COLO668 (cell line): ENCODE results near the gene DCAF10.
A peak's percentile ranks its signal among the peaks of the same experiment; 100 is the strongest.
"Not testable (repeated sequence)": the region's sequence is repeated elsewhere in the genome, so short reads cannot be mapped to it uniquely, and the experiment has no call there.

ENCODE experiments used
- DNase-seq: peaks from one replicate; lab custom pipeline; 2025; ENCODE audit not compliant: unreplicated experiment; lab: John Stamatoyannopoulos, UW

The DCAF10 gene

GRCh38 chr9:37906312-37907239 is 106.0 kb downstream of the DCAF10 start:
- DNase-seq, result no peak

DNA sequence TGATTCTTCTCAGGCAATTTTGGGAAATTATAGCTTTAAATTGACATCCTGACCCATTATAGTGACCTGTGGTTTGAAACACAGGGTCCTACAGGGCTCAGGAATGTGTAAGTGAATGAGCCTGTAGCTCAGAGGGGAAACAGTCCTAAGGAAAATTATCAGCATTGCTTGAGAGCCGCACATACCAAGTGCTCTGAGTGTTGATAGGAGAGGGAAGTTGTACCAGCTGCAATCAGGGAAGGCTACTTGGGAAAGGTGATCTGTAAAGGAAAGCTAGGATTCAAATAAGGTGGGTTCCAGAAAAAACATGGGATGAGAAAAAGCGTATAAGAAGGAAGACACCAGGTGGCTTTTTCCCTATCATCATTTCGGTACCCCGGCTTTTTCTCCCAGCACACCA is 107.7 kb downstream of the DCAF10 start:
- no peak for DNase-seq

- no peak for DNase-seq
Observed at GRCh38 chr9:37908698-37909186, 108.1 kb downstream of the DCAF10 start.

DNA sequence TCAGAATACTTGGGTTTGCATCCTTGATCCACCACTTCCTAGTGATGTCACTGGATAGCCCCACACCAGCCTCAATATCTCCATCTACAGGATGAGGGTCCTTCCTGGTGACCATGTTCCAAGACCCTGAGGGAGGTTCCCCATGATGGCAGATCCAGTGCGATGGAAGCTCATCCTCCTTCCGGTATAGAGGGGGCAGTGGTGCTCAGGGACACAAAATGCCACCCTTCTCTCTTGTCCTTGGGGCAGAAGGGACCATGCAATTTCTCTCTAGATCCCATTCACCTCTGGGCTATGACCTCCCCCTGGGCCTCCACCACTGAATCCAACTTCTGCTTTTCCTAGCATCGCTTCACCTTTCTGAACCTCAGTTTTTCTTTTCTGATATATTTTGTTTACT is 108.7 kb downstream of the DCAF10 start:
- DNase-seq, result no peak

DNA sequence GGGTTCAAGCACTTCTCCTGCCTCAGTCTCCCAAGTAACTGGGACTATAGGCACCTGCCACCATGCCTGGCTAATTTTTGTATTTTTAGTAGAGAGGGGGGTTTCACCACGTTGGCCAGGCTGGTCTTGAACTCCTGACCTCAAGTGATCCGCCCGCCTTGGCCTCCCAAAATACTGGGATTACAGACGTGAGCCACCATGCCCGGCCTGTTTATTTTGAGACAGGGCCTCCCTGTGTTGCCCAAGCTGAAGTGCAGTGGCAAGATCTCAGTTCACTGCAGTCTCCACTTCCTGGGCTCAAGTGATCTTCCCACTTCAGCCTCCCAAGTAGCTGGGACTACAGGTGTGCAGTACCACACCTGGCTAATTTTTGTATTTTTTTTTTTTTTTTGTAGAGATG is 109.2 kb downstream of the DCAF10 start:
- DNase-seq, result not testable (repeated sequence)

- no peak for DNase-seq
Observed at GRCh38 chr9:37910271-37910670, 109.7 kb downstream of the DCAF10 start.

DNA sequence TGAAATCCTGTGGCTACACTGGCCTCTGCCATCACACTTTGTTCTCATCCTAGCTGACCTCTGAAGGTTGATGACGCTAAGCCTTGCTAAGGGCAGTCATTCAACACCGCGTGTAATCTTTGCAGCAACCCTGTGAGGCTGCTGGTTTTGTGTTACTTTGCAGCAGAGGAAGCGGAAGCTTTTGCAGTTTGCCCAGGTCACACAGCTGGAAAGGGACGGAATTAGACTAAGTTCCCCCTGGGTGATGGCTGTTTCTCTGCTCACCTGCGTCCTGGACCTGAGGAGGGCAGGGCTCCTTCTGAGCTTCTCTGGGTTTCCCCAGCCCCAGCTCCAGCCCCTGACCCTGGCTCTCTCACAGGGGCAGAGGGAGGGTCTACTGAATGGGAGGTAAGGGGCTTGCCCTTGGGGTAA is 110.7 kb downstream of the DCAF10 start:
- no peak for DNase-seq

GRCh38 chr9:37913480-37914153 is 113.0 kb downstream of the DCAF10 start:
- peak; percentile 81 for DNase-seq

DNA sequence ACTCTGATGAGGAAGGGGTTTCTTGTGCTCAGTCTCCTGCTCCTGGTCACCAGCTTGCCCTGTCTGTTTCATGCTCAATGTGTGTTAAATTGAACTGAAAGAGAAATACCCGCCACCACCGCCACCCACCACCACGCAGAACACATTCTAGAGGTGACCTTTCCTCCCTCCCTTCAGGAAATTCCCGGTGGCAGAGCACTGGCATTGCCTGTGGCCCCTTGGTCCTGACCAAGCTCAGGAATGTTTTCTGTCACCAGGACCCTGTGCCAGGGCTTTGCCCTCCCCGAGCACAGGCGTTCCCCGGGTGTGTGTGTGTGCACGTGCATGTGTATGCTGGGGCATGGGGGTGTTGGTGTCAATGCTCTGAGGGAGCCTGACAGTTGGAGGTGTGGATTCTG is 113.6 kb downstream of the DCAF10 start:
- DNase-seq, result no peak

- no peak for DNase-seq
Observed at GRCh38 chr9:37914701-37915358, 114.2 kb downstream of the DCAF10 start.

GRCh38 chr9:37915911-37916470 is 115.4 kb downstream of the DCAF10 start:
- no peak for DNase-seq

- DNase-seq, result no peak
Observed at GRCh38 chr9:37916471-37917312, 116.1 kb downstream of the DCAF10 start.
